Loucy (cell line): ENCODE data around the gene USP17L29.
"Not testable (repeated sequence)": the region's sequence is repeated elsewhere in the genome, so short reads cannot be mapped to it uniquely, and the experiment has no call there.

ENCODE experiments used
- CTCF ChIP-seq: fragments of 200-600 bp; sonication (generic); conservative IDR thresholded peaks from 2 replicates; pipeline ENCODE4 v1.5.1; 2014; ENCODE audit warnings: mild to moderate bottlenecking, antibody characterized with exemption, low read length
- EZH2phosphoT487 ChIP-seq: fragments of 200-600 bp; IDR thresholded peaks from 2 replicates; pipeline ENCODE4 v1.6.1; 2018; ENCODE audit warnings: antibody characterized with exemption, mild to moderate bottlenecking, moderate library complexity, borderline replicate concordance

- not testable (repeated sequence) for TF ChIP-seq CTCF, EZH2phosphoT487
These were observed 2.6 kb upstream of the USP17L29 start for GRCh38 chr4:9350866-9351265.
